T-cell (primary cell): ENCODE measurements around the gene METRNL. TPM values are rescaled to one million over a fixed set of nuclear protein-coding genes. Genes with fewer than 3 reads are reported as not detected.
A peak's percentile ranks its signal among the peaks of the same experiment; 100 is the strongest.
"Not testable (repeated sequence)": the region's sequence is repeated elsewhere in the genome, so short reads cannot be mapped to it uniquely, and the experiment has no call there.

Experiments used
- ATAC-seq, 4 experiments: fragments of 200-7000 bp in 3 of 4; fragments of 150-1000 bp in 1 of 4; cut with Tn5 transposase; replicated peaks in 1 of 4; 1 replicate in 3 of 4; 2 replicates in 1 of 4; pipeline ENCODE4 v1.10.0; 2021; ENCODE audit warnings: moderate library complexity in 3 of 4, mild to moderate bottlenecking in 2 of 4, moderate number of reproducible peaks in 1 of 4
- CTCF ChIA-PET, 2 donors: fragments of 300-600 bp; sonication (Branson Sonifier 250); formaldehyde crosslinking; loops; one replicate each; lab custom pipeline; 2022; ENCODE audit warnings: antibody characterized with exemption in 2 of 2; lab: Charles Lee
- POLR2A ChIA-PET, 2 donors: fragments of 300-600 bp; sonication (Branson Sonifier 250); formaldehyde crosslinking; loops; one replicate each; lab custom pipeline; 2022; ENCODE audit warnings: antibody characterized with exemption in 2 of 2; lab: Charles Lee
- DNase-seq, 35 experiments: peaks; one replicate each; pipeline versions ENCODE4 v3.0.0 to v3.0.0-alpha.2; 2013 to 2023
- H3K27ac ChIP-seq: one replicate; pipeline ENCODE4 v1.5.1; 2013; ENCODE audit warnings: low read length
- H3K27me3 ChIP-seq, 2 experiments: replicated peaks in 1 of 2; 1 replicate in 1 of 2; 2 replicates in 1 of 2; pipeline versions ENCODE4 v1.6.1 to v1.7.0; 2013; ENCODE audit warnings: low read length in 1 of 2, mixed read lengths in 1 of 2; ENCODE audit not compliant: control insufficient read depth in 2 of 2, insufficient read depth in 2 of 2; ENCODE audit errors: extremely low read depth in 1 of 2
- H3K36me3 ChIP-seq, 2 donors: 1 replicate in 1 of 2; 2 replicates in 1 of 2; pipeline versions ENCODE4 v1.6.1 to v1.7.0; 2013; ENCODE audit warnings: low read length in 1 of 2; ENCODE audit not compliant: control insufficient read depth in 2 of 2, insufficient read depth in 1 of 2; ENCODE audit errors: extremely low read depth in 1 of 2
- H3K4me1 ChIP-seq, 2 experiments: 1 replicate in 1 of 2; 2 replicates in 1 of 2; pipeline versions ENCODE4 v1.6.1 to v1.7.0; 2013; ENCODE audit warnings: low read length in 2 of 2, mixed read lengths in 1 of 2; ENCODE audit not compliant: insufficient read depth in 2 of 2, control insufficient read depth in 1 of 2; ENCODE audit errors: extremely low read depth in 1 of 2
- H3K4me3 ChIP-seq, 2 donors: 1 replicate in 1 of 2; 2 replicates in 1 of 2; pipeline versions ENCODE4 v1.5.1 to v1.7.0; 2013; ENCODE audit warnings: mild to moderate bottlenecking in 2 of 2, low read length in 1 of 2, moderate library complexity in 1 of 2; ENCODE audit not compliant: control insufficient read depth in 1 of 2; ENCODE audit errors: extremely low read depth in 1 of 2
- H3K9me3 ChIP-seq: 2 replicates; pipeline ENCODE4 v1.7.0; 2013
- H3K27ac Mint-ChIP-seq, 2 donors: one replicate each; pipeline ENCODE4 v1.8.0; 2020 to 2021; ENCODE audit warnings: mild to moderate bottlenecking in 2 of 2, mixed read lengths in 2 of 2
- H3K27me3 Mint-ChIP-seq, 2 donors: one replicate each; pipeline ENCODE4 v1.8.0; 2021 to 2022; ENCODE audit warnings: mixed read lengths in 2 of 2
- H3K36me3 Mint-ChIP-seq: one replicate; pipeline ENCODE4 v1.8.0; 2021; ENCODE audit warnings: mixed read lengths
- H3K4me1 Mint-ChIP-seq, 3 donors: one replicate each; pipeline ENCODE4 v1.8.0; 2020 to 2022; ENCODE audit warnings: mixed read lengths in 3 of 3, mild to moderate bottlenecking in 1 of 3
- H3K4me3 Mint-ChIP-seq, 3 donors: one replicate each; pipeline ENCODE4 v1.8.0; 2020 to 2022; ENCODE audit warnings: mild to moderate bottlenecking in 3 of 3, mixed read lengths in 3 of 3, moderate library complexity in 3 of 3
- H3K9me3 Mint-ChIP-seq, 3 donors: one replicate each; pipeline ENCODE4 v1.8.0; 2020 to 2022; ENCODE audit warnings: mixed read lengths in 3 of 3
- WGBS: methylation state at CpG from one replicate; pipeline ENCODE4 v1.1.5; 2013; ENCODE audit warnings: missing lambda C conversion rate; ENCODE audit not compliant: insufficient coverage; 5-methylcytosine and 5-hydroxymethylcytosine counted together
- total RNA-seq, 35 experiments: library from RNA in 6 of 35; stranded (reverse) in 6 of 35; fragments of 120-200 nt in 1 of 35; gene quantifications; one replicate each; pipeline versions ENCODE4 v1.2.1 to v1.2.4 and lab custom pipeline; 2013 to 2026

Gene METRNL
- total RNA-seq, 5 donors from 2014 or later (not counting 1 experiment from before 2014, with no cell fraction given), result 7.0 to 50.8 (median 11.9) TPM

DNA sequence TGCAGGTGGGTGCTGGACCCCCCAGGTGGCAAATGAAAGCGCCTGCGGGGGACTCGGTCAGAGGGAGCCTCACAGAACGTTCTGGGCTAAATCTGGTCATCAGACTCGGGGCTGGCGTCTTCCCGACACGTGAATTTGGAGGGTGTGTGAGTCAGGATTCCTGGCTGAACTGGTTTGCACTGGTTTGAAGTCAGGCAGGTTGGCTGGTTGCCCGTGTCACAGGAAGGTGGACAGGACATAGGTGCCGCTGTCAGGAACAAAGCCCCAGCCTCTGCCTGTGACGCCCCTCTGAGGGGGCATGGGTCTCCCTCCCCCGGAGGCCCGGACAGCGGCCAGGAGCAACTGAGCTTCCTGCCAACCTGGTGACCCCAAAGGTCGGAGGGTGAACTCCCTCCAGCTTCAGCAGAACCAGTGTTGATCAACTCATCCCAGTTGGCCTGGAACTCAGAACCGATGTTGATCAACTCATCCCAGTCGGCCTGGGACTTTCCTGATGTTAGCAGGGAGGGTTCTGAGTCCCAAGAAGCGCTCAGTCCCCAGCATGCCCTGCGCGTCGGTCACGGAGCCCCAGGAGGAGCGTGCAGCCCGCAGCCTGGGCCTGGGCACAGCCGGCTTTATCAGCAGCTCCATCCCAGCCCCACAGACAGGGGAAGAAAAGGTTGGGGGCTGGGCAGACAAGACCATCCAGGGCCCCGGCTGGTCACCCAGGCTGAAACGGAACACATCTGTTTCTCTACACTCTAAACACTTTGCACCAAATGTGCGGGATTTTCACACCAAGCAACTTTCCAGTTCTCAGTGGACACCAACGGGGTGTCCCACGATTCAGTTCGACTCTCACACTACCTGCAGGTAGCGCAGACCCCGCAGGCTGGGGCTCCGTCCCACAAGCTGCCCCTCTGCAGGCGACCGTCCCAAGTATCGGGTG is 14.4 kb upstream of the METRNL start:
- peaks cover 0 to 13% of the 10 kb centered on the region in 2 experiments for H3K27me3 ChIP-seq
- no peak overlapping the region for H3K4me3 Mint-ChIP-seq
- POLR2A ChIA-PET, result no interaction called here
- no peak overlapping the region for H3K27ac ChIP-seq
- 89% methylated on average over 35 of the region's 37 CpGs for WGBS
- no peaks in the 10 kb centered on the region for H3K27me3 Mint-ChIP-seq
- CTCF ChIA-PET, result no interaction called here
- ATAC-seq (no peak), DNase-seq (peak in 3 of 35 experiments; percentile 0 to 18 (median 3))
- H3K27ac Mint-ChIP-seq, result no peak overlapping the region
- peaks cover 0 to 13% of the 10 kb centered on the region in 2 experiments for H3K4me1 ChIP-seq
- H3K36me3 ChIP-seq, result no peaks in the 10 kb centered on the region
- no peaks in the 10 kb centered on the region for H3K9me3 Mint-ChIP-seq
- peaks cover 6 to 15% (median 12%) of the 10 kb centered on the region in 3 donors for H3K4me1 Mint-ChIP-seq
- no peaks in the 10 kb centered on the region for H3K36me3 Mint-ChIP-seq
- H3K9me3 ChIP-seq, result no peaks in the 10 kb centered on the region
- H3K4me3 ChIP-seq, result no peak overlapping the region

DNA sequence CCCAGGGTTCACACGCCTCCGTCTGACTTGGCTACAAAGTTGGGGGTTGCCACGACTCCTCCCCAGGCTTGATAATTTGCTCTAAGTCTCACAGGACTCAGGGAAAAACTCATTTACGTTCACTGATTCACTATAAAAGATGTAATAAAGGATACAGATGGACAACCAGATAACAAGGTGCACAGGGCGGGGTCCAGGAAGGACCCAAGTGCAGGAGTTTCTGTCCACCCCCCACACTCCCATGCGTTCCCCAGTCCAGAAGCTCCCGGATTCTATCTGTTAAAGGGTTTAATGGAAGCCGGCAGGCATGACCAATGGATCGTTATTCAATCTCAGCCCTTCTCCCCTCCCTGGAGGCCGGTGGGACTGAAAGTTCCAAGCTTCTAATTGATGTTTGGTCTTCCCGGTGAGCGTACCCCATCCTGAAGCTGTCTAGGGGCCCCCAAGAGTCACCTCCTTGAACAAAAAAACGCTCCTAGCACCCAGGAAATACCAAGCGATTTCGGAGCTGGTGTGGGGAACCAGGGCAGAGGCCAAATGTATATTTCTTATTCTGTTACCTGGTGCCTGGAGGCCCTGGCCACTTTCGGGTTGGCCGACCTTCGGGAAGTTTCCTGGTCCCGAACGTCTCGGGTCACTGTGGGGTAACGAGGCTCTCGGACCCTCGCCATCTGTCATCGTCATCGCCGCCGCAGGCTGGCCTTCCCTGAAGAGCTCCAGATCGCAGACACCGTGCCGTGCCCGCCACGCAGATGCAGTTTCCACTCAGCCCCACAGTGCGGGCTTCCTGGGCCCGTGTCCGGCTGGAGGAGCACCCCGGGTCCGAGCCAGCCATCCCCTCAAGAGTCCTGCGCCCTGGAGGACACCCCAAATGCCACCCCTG is 13.5 kb upstream of the METRNL start:
- no peak overlapping the region for H3K27ac Mint-ChIP-seq

DNA sequence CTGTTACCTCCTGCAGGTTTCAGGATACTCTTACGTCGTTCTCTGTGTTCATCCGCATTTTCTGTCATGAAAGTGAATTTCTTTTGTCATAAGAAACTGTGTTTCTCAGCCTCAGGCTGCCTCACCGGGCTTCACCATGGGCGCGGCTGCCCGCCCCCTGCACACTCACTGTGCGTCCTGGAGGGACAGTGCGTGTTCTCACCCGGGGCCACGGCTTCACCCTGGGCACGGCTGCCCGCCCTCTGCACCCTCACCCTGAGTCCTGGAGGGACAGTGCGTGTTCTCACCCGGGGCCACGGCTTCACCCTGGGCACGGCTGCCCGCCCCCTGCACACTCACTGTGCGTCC is 12.9 kb upstream of the METRNL start:
- peaks cover 0 to 11% of the 10 kb centered on the region in 2 experiments for H3K27me3 ChIP-seq
- H3K27me3 Mint-ChIP-seq, H3K4me3 Mint-ChIP-seq, H3K27ac ChIP-seq, DNase-seq, ATAC-seq, H3K36me3 Mint-ChIP-seq, H3K9me3 ChIP-seq, CTCF ChIA-PET, H3K36me3 ChIP-seq, H3K9me3 Mint-ChIP-seq, POLR2A ChIA-PET, H3K27ac Mint-ChIP-seq, H3K4me3 ChIP-seq: not testable (repeated sequence)
- WGBS, result 98% methylated on average over 16 of the region's 19 CpGs
- H3K4me1 Mint-ChIP-seq, result peaks cover 18 to 27% (median 23%) of the 10 kb centered on the region in 3 donors
- H3K4me1 ChIP-seq, result peaks cover 5 to 29% of the 10 kb centered on the region in 2 experiments

More for the DNA sequence above, 13.5 kb upstream of the METRNL start:
- Mint-ChIP-seq H3K4me3 (no peak overlapping the region), H3K4me1 (peaks cover 12 to 21% (median 17%) of the 10 kb centered on the region in 3 donors), H3K9me3 (no peaks in the 10 kb centered on the region), H3K36me3 (no peaks in the 10 kb centered on the region), H3K27me3 (no peaks in the 10 kb centered on the region)
- H3K36me3 ChIP-seq, result no peaks in the 10 kb centered on the region
- no peak overlapping the region for H3K4me3 ChIP-seq
- H3K27me3 ChIP-seq, result peaks cover 0 to 13% of the 10 kb centered on the region in 2 experiments
- 89% methylated on average over 28 of the region's 39 CpGs for WGBS
- H3K9me3 ChIP-seq, result no peaks in the 10 kb centered on the region
- ATAC-seq, result no peak
- DNase-seq, result peak in 2 of 35 experiments; percentile 2 to 14
- ChIA-PET POLR2A (no interaction called here), CTCF (no interaction called here)
- H3K27ac ChIP-seq, result no peak overlapping the region
- H3K4me1 ChIP-seq, result peaks cover 2 to 23% of the 10 kb centered on the region in 2 experiments

DNA sequence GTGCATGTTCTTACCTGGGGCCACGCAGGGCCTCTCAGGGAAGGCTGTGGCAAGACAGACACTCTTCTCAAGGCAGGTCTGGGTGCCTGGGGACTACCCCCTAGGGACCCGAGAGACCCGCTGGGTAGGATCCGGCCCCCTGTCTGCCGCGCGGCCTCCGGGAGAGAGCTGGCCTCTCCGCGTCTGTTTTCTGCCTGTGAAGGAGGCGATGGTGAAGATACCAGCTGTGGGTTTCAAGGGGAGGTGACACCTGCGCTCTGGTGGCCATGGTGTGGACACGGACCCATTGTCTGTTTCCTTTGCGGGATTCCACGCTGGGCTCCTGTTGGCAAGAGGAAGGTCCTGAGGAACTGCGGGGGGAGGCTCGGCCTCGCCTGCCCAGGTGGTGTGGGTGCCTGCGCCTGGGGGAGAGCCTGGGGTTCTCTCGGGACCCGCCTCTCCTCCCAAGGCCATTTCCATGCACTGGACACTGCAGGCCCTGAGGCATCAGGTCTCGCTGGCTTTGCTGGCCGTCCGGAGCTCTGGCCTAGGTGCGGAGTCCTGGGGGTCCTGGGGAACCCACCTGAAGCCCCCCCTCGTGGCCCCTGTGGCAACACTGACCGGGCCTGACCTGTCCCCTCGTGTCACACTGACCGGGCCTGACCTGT is 12.2 kb upstream of the METRNL start:
- peaks cover 0 to 9% of the 10 kb centered on the region in 2 experiments for H3K27me3 ChIP-seq
- no peaks in the 10 kb centered on the region for H3K36me3 Mint-ChIP-seq
- H3K4me1 Mint-ChIP-seq, result peaks cover 24 to 33% (median 28%) of the 10 kb centered on the region in 3 donors
- no peaks in the 10 kb centered on the region for H3K9me3 Mint-ChIP-seq
- DNase-seq (no peak), ATAC-seq (no peak)
- no peaks in the 10 kb centered on the region for H3K27me3 Mint-ChIP-seq
- H3K9me3 ChIP-seq, result no peaks in the 10 kb centered on the region
- no peak overlapping the region for H3K27ac ChIP-seq
- ChIA-PET POLR2A (no interaction called here), CTCF (no interaction called here)
- H3K4me3 ChIP-seq, result no peak overlapping the region
- WGBS, result 89% methylated on average over 24 of the region's 29 CpGs
- no peak overlapping the region for H3K27ac Mint-ChIP-seq
- H3K4me1 ChIP-seq, result peaks cover 8 to 35% of the 10 kb centered on the region in 2 experiments
- H3K4me3 Mint-ChIP-seq, result no peak overlapping the region
- no peaks in the 10 kb centered on the region for H3K36me3 ChIP-seq

DNA sequence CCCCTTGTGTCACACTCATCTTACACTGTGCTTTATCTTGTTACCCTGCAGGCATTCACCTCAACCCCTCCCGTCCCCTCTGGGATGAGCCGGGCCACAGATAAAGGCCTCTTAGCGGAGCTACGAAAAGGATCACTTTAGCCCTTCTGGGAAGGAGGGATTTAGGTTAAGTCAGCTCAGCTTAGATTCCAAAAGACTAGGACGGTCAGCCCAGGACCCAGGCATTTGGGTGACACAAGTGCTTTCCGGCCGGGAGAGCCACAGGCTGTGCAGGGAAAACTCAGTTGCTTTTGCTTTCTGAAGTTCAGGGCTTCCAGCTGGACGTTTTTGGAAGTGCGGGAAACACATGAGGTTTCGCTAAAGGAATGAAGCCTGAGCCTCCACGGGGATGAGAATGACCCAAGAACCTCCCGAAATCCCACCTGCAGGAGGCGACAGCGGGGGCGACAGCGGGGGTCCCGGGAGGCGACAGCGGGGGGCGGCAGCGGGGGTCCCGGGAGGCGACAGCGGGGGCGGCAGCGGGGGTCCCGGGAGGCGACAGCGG is 11.6 kb upstream of the METRNL start:
- ChIA-PET POLR2A (no interaction called here), CTCF (no interaction called here)
- 82% methylated on average over 6 of the region's 29 CpGs for whole genome bisulfite sequencing
- H3K4me3 Mint-ChIP-seq, result peak overlapping the region in 1 of 3 donors; percentile 52
- H3K9me3 Mint-ChIP-seq, result no peaks in the 10 kb centered on the region
- H3K36me3 Mint-ChIP-seq, result no peaks in the 10 kb centered on the region
- H3K4me1 Mint-ChIP-seq, result peaks cover 26 to 34% (median 30%) of the 10 kb centered on the region in 3 donors
- Histone ChIP-seq H3K27me3 (peaks cover 0 to 6% of the 10 kb centered on the region in 2 experiments), H3K9me3 (no peaks in the 10 kb centered on the region), H3K4me3 (no peak overlapping the region), H3K4me1 (peaks cover 8 to 40% of the 10 kb centered on the region in 2 experiments), H3K27ac (no peak overlapping the region), H3K36me3 (no peaks in the 10 kb centered on the region)
- no peak for ATAC-seq
- H3K27me3 Mint-ChIP-seq, result no peaks in the 10 kb centered on the region
- H3K27ac Mint-ChIP-seq, result no peak overlapping the region
- no peak for DNase-seq
